Transverse colon (tissue), 4 donors: ENCODE results near the gene GPR62. TPM values are rescaled to one million over a fixed set of nuclear protein-coding genes. Genes with fewer than 3 reads are reported as not detected.

Experiments used
- DNase-seq: peaks from one replicate; pipeline ENCODE4 v3.0.0-alpha.2; 2019
- H3K27ac ChIP-seq, 4 donors: fragments of 200-600 bp; sonication (generic); 2 replicates each; pipeline ENCODE4 v1.5.1; 2016 to 2018; ENCODE audit warnings: inconsistent platforms in 4 of 4
- H3K27me3 ChIP-seq: fragments of 200-600 bp; sonication (generic); 2 replicates; pipeline ENCODE4 v1.5.1; 2017; ENCODE audit warnings: inconsistent platforms
- H3K36me3 ChIP-seq, 4 donors: fragments of 200-600 bp; sonication (generic); 2 replicates each; pipeline ENCODE4 v1.5.1; 2017 to 2019; ENCODE audit warnings: inconsistent platforms in 4 of 4
- H3K4me1 ChIP-seq, 4 donors: fragments of 200-600 bp; sonication (generic); 2 replicates each; pipeline ENCODE4 v1.5.1; 2017 to 2020; ENCODE audit warnings: inconsistent platforms in 4 of 4
- H3K4me3 ChIP-seq, 4 donors: fragments of 200-600 bp; sonication (generic); 1 replicate in 1 of 4; 2 replicates in 3 of 4; pipeline versions ENCODE4 v1.5.1 to v1.6.1; 2017 to 2019; ENCODE audit warnings: inconsistent platforms in 4 of 4
- H3K9me3 ChIP-seq, 2 donors: fragments of 200-600 bp; sonication (generic); 2 replicates each; pipeline ENCODE4 v1.5.1; 2017 to 2019; ENCODE audit warnings: inconsistent platforms in 2 of 2
- CTCF ChIP-seq, 5 experiments: fragments of 200-600 bp in 3 of 5; fragments of 450-650 bp in 2 of 5; sonication (generic) in 3 of 5; IDR thresholded peaks; 1 replicate in 2 of 5; 2 replicates in 3 of 5; pipeline ENCODE4 v1.5.1; 2016 to 2017; ENCODE audit warnings: antibody characterized with exemption in 5 of 5, inconsistent platforms in 3 of 5, mild to moderate bottlenecking in 2 of 5, moderate library complexity in 1 of 5
- EP300 ChIP-seq: sonication (generic); formaldehyde crosslinking; IDR thresholded peaks from one replicate; pipeline ENCODE4 v1.6.1; 2017; ENCODE audit warnings: antibody characterized with exemption, low read depth
- POLR2A ChIP-seq: fragments of 450-650 bp; IDR thresholded peaks from one replicate; pipeline ENCODE4 v1.6.1; 2016; ENCODE audit warnings: antibody characterized with exemption, mild to moderate bottlenecking, moderate library complexity
- POLR2AphosphoS5 ChIP-seq, 3 donors: sonication (generic); formaldehyde crosslinking; IDR thresholded peaks; one replicate each; pipeline ENCODE4 v1.6.1; 2016; ENCODE audit warnings: antibody characterized with exemption in 3 of 3
- WGBS, 2 donors: methylation state at CpG; one replicate each; pipeline ENCODE4 v1.1.5; 2018; ENCODE audit warnings: low coverage in 1 of 2; 5-methylcytosine and 5-hydroxymethylcytosine counted together
- in situ Hi-C, 4 donors: fragments of 200-750 bp; cut with MboI; loops; one replicate each; pipeline versions ENCODE4 v1.15.0 to v1.15.1; 2017; ENCODE audit warnings: low sequenced_read_pairs in 3 of 4, low pct_ligation_motif_present in 1 of 4, low pct_unique_long_range_greater_than_20kb in 1 of 4
- intact Hi-C: fragments of 100-400 bp; cut with DNase I; formaldehyde crosslinking; loops from one replicate; pipeline ENCODE4 v1.15.1; 2023; ENCODE audit warnings: low total_unique reads
- total RNA-seq, 4 donors: library from RNA; depleted of rRNA; stranded (reverse); fragments of >200 nt; gene quantifications; one replicate each; pipeline ENCODE4 v1.1.0, GENCODE V29; 2016

Gene GPR62
- total RNA-seq, 4 donors from 2014 or later, result not detected

- no peak for DNase-seq
- H3K36me3 ChIP-seq, result peaks cover 0 to 19% (median 4%) of the 10 kb centered on the region in 4 donors
- TF ChIP-seq POLR2A, result no peak
- TF ChIP-seq CTCF (IDR thresholded peaks at IDR 0.05), result no peak
- no peak for TF ChIP-seq POLR2AphosphoS5 (IDR thresholded peaks at IDR 0.05)
- no peak for TF ChIP-seq EP300
- WGBS, 2 donors, result 87 to 91% methylated on average over 5 to 6 of the region's 6 CpGs
- no peak overlapping the region for H3K4me3 ChIP-seq
- no peaks in the 10 kb centered on the region for H3K9me3 ChIP-seq
- intact Hi-C loops (loop anchor here (1.0 kb wide), 1 partner anchor 41 kb away; no protein-coding TSS in a partner anchor), in situ Hi-C loops (no loop called here)
- H3K27me3 ChIP-seq, result no peaks in the 10 kb centered on the region
- no peaks in the 10 kb centered on the region for H3K4me1 ChIP-seq
- H3K27ac ChIP-seq, result no peak overlapping the region
Measured at GRCh38 chr3:51931756-51932155, 23.4 kb upstream of the GPR62 start.

- Histone ChIP-seq H3K27me3 (no peaks in the 10 kb centered on the region), H3K36me3 (peaks cover 0 to 19% (median 7%) of the 10 kb centered on the region in 4 donors), H3K4me1 (no peaks in the 10 kb centered on the region), H3K9me3 (no peaks in the 10 kb centered on the region), H3K4me3 (no peak overlapping the region), H3K27ac (no peak overlapping the region)
- TF ChIP-seq EP300 (no peak), CTCF (IDR thresholded peaks at IDR 0.05) (no peak)
- intact Hi-C loops (no loop called here), in situ Hi-C loops (no loop called here)
- 91% methylated on average over 15 of the region's 15 CpGs; no CpG with 5 or more reads in 1 of the 2 donors for WGBS, 2 donors
- DNase-seq, result no peak
Measured at GRCh38 chr3:51932471-51933370, 22.5 kb upstream of the GPR62 start.

- WGBS, 2 donors, result 92% methylated on average over 13 of the region's 13 CpGs; no CpG with 5 or more reads in 1 of the 2 donors
- peaks cover 0 to 23% (median 7%) of the 10 kb centered on the region in 4 donors for H3K36me3 ChIP-seq
- DNase-seq, result no peak
Measured at GRCh38 chr3:51933471-51934138, 21.6 kb upstream of the GPR62 start.

More at GRCh38 chr3:51933471-51934138, 21.6 kb upstream of the GPR62 start:
- Histone ChIP-seq H3K4me3 (no peak overlapping the region), H3K27ac (no peak overlapping the region), H3K9me3 (no peaks in the 10 kb centered on the region), H3K4me1 (no peaks in the 10 kb centered on the region), H3K27me3 (no peaks in the 10 kb centered on the region)
- in situ Hi-C loops (no loop called here), intact Hi-C loops (no loop called here)
- TF ChIP-seq EP300 (no peak), CTCF (IDR thresholded peaks at IDR 0.05) (no peak), POLR2A (no peak), POLR2AphosphoS5 (IDR thresholded peaks at IDR 0.05) (no peak)
